GM06990 (cell line): ENCODE data around the gene PHF14.

Experiments used
- DNase-seq: peaks from one replicate; pipeline ENCODE4 v3.0.0-alpha.2; 2011; ENCODE audit not compliant: insufficient read length; ENCODE audit errors: extremely low read depth
- H3K27me3 ChIP-seq: replicated peaks from 2 replicates; pipeline ENCODE4 v1.6.0; 2011; ENCODE audit warnings: low read length; ENCODE audit not compliant: control insufficient read depth, insufficient read depth
- H3K36me3 ChIP-seq: 2 replicates; pipeline ENCODE4 v1.5.1; 2011; ENCODE audit warnings: low read length; ENCODE audit not compliant: control insufficient read depth, insufficient read depth
- H3K4me3 ChIP-seq: replicated peaks from 2 replicates; pipeline ENCODE4 v1.5.1; 2011; ENCODE audit warnings: low read depth, mild to moderate bottlenecking, control low read depth, low read length
- CTCF ChIP-seq: IDR thresholded peaks from 2 replicates; pipeline ENCODE4 v1.5.1; 2011; ENCODE audit warnings: low read length, control low read depth, mild to moderate bottlenecking, inconsistent platforms; ENCODE audit not compliant: insufficient read depth, poor library complexity, severe bottlenecking

The PHF14 gene

GRCh38 chr7:11127114-11127785 lies 153.6 kb downstream of the PHF14 start:
- H3K36me3 ChIP-seq, result no peaks in the 10 kb centered on the region
- no peak for DNase-seq
- TF ChIP-seq CTCF, result no peak
- H3K27me3 ChIP-seq, result no peaks in the 10 kb centered on the region
- H3K4me3 ChIP-seq, result no peak overlapping the region

GRCh38 chr7:11127988-11128387 lies 154.3 kb downstream of the PHF14 start:
- Histone ChIP-seq H3K4me3 (no peak overlapping the region), H3K36me3 (no peaks in the 10 kb centered on the region), H3K27me3 (no peaks in the 10 kb centered on the region)
- no peak for TF ChIP-seq CTCF
- no peak for DNase-seq

DNA sequence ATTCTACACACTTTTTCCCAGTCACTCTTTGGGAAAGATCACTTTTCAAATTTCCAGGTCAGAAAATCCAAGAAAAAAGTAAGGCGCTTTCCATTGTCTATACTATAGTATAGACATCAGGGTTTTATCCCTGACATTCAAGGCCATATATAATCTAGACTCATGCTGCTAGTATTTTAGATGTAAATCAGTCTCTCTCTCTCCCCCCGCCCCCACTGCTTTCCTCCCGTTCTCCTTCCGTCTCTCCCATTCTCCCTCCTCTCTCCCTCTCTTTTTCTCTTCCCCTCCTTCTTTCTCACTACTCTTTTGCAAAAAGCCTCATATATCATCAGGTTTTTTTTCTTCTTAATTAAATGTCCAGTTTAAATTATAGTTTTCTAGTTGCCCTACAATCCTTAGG lies 154.8 kb downstream of the PHF14 start:
- H3K4me3 ChIP-seq, result no peak overlapping the region
- H3K36me3 ChIP-seq, result no peaks in the 10 kb centered on the region
- no peak for TF ChIP-seq CTCF
- no peaks in the 10 kb centered on the region for H3K27me3 ChIP-seq
- no peak for DNase-seq

DNA sequence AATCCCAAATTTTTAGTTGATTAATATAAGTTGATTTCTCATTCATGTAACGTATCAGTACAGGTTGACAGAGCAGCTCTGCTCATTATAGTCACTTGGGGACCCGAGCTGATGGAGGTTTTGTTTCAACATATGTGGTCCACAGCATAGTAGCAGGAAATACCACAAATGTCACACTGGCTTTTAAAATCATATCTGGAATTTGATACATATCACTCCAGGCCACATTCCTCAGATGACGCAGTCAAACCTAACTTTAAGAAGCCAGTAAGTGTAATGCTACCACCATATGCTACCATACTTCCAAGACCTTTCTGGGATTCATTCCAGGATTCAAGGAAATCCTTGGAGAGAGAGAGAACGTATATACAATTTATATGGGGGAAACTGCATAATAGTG lies 156.3 kb downstream of the PHF14 start:
- no peak overlapping the region for H3K4me3 ChIP-seq
- DNase-seq, result no peak
- no peaks in the 10 kb centered on the region for H3K36me3 ChIP-seq
- H3K27me3 ChIP-seq, result no peaks in the 10 kb centered on the region
- TF ChIP-seq CTCF, result no peak

- no peaks in the 10 kb centered on the region for H3K27me3 ChIP-seq
- no peak for DNase-seq
- H3K36me3 ChIP-seq, result no peaks in the 10 kb centered on the region
- TF ChIP-seq CTCF, result no peak
- H3K4me3 ChIP-seq, result no peak overlapping the region
Measured at GRCh38 chr7:11130601-11131000, 156.9 kb downstream of the PHF14 start.
